SK-N-SH treated with all-trans-retinoic acid at 6 μM for 48 hours (cell line): ENCODE results near the gene PRR12.

Experiments used
- CREB5 ChIP-seq: fragments of 250-450 bp; sonication (Bioruptor Pico); IDR thresholded peaks from 2 replicates; pipeline ENCODE4 v1.5.1; 2020; ENCODE audit warnings: low read depth, mild to moderate bottlenecking, moderate library complexity
- ESRRG ChIP-seq: fragments of 250-450 bp; sonication (Bioruptor Pico); IDR thresholded peaks from 2 replicates; pipeline ENCODE4 v1.6.1; 2021; ENCODE audit warnings: mild to moderate bottlenecking
- ISL1 ChIP-seq: fragments of 250-450 bp; sonication (Bioruptor Pico); IDR thresholded peaks from 2 replicates; pipeline ENCODE4 v2.1.2; 2022; ENCODE audit warnings: mild to moderate bottlenecking, moderate library complexity
- PATZ1 ChIP-seq: fragments of 250-450 bp; sonication (Bioruptor Pico); IDR thresholded peaks from 2 replicates; pipeline ENCODE4 v1.8.0; 2020; ENCODE audit warnings: mild to moderate bottlenecking, moderate library complexity, borderline replicate concordance
- TSHZ2 ChIP-seq: fragments of 250-450 bp; sonication (Bioruptor Pico); IDR thresholded peaks from 2 replicates; pipeline ENCODE4 v1.5.0; 2020; ENCODE audit warnings: mild to moderate bottlenecking, moderate library complexity
- ZNF8 ChIP-seq: fragments of 450-650 bp; formaldehyde crosslinking; IDR thresholded peaks from 2 replicates; pipeline ENCODE4 v1.5.0; 2020; ENCODE audit warnings: mild to moderate bottlenecking, moderate library complexity

- TF ChIP-seq PATZ1 = no peak
- no peak for TF ChIP-seq ISL1 (CRISPR knock-in tag)
- TF ChIP-seq ZNF8 (CRISPR knock-in tag) = no peak
- TF ChIP-seq TSHZ2 (CRISPR knock-in tag) = no peak
- no peak for TF ChIP-seq ESRRG
- TF ChIP-seq CREB5 (CRISPR knock-in tag) = no peak
Observed at GRCh38 chr19:49645995-49646394, 55.0 kb downstream of the PRR12 start.
